Type B pancreatic cell (in vitro differentiated cells): ENCODE results near the gene EPSTI1. TPM values are rescaled to one million over a fixed set of nuclear protein-coding genes. Genes with fewer than 3 reads are reported as not detected.

Source experiments
- DNase-seq: peaks from one replicate; pipeline ENCODE4 v3.0.0; 2021; ENCODE audit warnings: mixed read lengths; ENCODE audit not compliant: unreplicated experiment; ENCODE audit errors: extremely low spot score
- H3K27ac Mint-ChIP-seq: 2 replicates; pipeline ENCODE4 v1.8.0; 2021; ENCODE audit warnings: mild to moderate bottlenecking, mixed read lengths
- H3K27me3 Mint-ChIP-seq: 2 replicates; pipeline ENCODE4 v1.8.0; 2021; ENCODE audit warnings: mixed read lengths
- H3K36me3 Mint-ChIP-seq: 2 replicates; pipeline ENCODE4 v1.8.0; 2021; ENCODE audit warnings: mixed read lengths
- H3K4me1 Mint-ChIP-seq: one replicate; pipeline ENCODE4 v1.8.0; 2021; ENCODE audit warnings: mixed read lengths; ENCODE audit not compliant: unreplicated experiment
- H3K4me3 Mint-ChIP-seq: 2 replicates; pipeline ENCODE4 v1.8.0; 2021; ENCODE audit warnings: mild to moderate bottlenecking, mixed read lengths
- H3K9me3 Mint-ChIP-seq: 2 replicates; pipeline ENCODE4 v1.8.0; 2021; ENCODE audit warnings: mixed read lengths
- total RNA-seq: library from RNA; stranded (reverse); gene quantifications from 2 replicates; pipeline ENCODE4 v1.2.1, GENCODE V29; 2021; ENCODE audit warnings: low replicate concordance
- TF ChIP-seq, protein P1 (sequence below): fragments of 200-600 bp; sonication (generic); conservative IDR thresholded peaks from 2 replicates; pipeline ENCODE4 v1.5.0; 2021; ENCODE audit warnings: antibody characterized with exemption, mild to moderate bottlenecking

The EPSTI1 gene
- total RNA-seq, 1 donor from 2014 or later = 7.9 TPM

DNA sequence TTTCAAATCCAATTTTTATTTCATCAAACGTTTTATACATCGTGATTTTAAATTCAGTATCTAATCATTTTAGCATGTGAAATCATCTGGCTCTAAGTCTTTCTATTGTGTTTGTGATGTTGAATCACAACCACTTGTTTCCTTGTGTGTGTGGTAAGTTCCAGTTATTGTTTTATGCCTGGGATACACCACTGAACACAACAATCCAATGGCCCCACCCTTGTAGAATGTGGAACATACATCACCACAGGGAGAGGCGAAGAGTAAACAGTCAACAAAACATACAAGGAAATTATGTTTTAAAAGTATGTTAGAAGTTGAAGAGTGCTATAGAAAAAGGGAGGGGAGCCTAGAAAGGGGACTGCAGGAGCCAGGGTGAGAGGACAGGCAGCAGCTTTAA lies 100.5 kb downstream of the EPSTI1 start:
- TF ChIP-seq, protein P1, sequence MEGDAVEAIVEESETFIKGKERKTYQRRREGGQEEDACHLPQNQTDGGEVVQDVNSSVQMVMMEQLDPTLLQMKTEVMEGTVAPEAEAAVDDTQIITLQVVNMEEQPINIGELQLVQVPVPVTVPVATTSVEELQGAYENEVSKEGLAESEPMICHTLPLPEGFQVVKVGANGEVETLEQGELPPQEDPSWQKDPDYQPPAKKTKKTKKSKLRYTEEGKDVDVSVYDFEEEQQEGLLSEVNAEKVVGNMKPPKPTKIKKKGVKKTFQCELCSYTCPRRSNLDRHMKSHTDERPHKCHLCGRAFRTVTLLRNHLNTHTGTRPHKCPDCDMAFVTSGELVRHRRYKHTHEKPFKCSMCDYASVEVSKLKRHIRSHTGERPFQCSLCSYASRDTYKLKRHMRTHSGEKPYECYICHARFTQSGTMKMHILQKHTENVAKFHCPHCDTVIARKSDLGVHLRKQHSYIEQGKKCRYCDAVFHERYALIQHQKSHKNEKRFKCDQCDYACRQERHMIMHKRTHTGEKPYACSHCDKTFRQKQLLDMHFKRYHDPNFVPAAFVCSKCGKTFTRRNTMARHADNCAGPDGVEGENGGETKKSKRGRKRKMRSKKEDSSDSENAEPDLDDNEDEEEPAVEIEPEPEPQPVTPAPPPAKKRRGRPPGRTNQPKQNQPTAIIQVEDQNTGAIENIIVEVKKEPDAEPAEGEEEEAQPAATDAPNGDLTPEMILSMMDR = no peak
- no peak overlapping the region for H3K4me3 Mint-ChIP-seq
- no peak overlapping the region for H3K27ac Mint-ChIP-seq
- no peaks in the 10 kb centered on the region for H3K36me3 Mint-ChIP-seq
- no peaks in the 10 kb centered on the region for H3K27me3 Mint-ChIP-seq
- DNase-seq = no peak
- no peaks in the 10 kb centered on the region for H3K4me1 Mint-ChIP-seq
- H3K9me3 Mint-ChIP-seq = no peaks in the 10 kb centered on the region

DNA sequence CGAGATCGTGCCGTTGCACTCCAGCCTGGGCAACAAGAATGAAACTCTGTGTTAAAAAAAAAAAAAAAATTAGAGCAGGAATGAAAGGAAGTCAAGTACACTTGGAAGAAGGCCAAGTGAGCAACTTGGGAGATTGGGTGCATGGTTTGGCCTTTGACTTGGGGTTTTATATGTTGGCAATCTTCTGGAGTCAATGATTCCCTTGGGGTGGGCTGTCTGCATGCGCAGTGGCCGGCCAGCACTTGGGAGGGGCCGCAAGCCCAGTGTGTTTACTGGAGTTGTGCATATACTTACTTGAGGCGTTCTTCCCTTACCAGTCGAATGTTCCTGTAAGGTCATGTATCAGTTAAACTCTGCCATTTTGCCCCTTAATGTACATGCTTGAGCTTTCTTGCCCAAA lies 106.7 kb downstream of the EPSTI1 start:
- TF ChIP-seq, protein P1 = no peak
- H3K36me3 Mint-ChIP-seq = no peaks in the 10 kb centered on the region

DNA sequence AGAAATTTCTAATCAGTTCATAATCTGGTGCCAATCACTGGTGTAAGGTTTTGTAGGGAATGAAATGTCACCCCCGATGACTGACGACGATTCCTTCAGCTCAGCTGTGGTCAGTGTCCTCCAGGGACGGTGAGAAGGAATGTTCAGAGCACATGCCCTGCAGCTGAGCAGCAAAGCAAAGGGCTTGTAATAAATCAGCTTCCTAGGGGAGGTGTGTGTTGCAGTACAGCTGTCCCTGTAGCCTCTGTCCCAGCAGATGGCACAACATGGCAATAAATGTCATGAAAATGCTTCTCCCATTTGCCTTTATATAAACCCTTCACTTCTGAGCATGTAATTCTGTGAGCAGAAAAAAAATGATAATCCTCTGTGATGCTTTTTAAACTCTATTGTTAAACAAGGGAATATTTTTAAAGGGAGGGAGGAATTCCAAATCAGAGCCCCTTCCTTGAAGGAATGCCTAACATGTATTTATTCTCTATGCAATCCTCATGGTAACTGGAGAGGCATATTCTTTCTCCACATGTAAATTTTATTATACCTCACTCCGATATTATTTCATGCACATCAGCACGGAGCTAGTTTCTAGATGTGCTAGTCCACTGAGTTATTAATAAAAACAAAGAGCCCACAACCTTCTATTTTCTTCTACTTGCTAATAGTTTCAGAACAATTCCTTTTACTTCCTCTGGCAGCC lies 108.1 kb downstream of the EPSTI1 start:
- Mint-ChIP-seq H3K9me3 (peaks cover 4% of the 10 kb centered on the region), H3K27ac (no peak overlapping the region), H3K36me3 (no peaks in the 10 kb centered on the region), H3K27me3 (peaks cover 7% of the 10 kb centered on the region), H3K4me1 (peaks cover 21% of the 10 kb centered on the region), H3K4me3 (peak overlapping the region; percentile 58)
- TF ChIP-seq, protein P1 = peak; percentile 41
- no peak for DNase-seq

More for the DNA sequence above, 106.7 kb downstream of the EPSTI1 start:
- Mint-ChIP-seq H3K27me3 (peaks cover 7% of the 10 kb centered on the region), H3K9me3 (no peaks in the 10 kb centered on the region), H3K4me3 (no peak overlapping the region), H3K27ac (no peak overlapping the region), H3K4me1 (peaks cover 14% of the 10 kb centered on the region)
- DNase-seq = no peak

DNA sequence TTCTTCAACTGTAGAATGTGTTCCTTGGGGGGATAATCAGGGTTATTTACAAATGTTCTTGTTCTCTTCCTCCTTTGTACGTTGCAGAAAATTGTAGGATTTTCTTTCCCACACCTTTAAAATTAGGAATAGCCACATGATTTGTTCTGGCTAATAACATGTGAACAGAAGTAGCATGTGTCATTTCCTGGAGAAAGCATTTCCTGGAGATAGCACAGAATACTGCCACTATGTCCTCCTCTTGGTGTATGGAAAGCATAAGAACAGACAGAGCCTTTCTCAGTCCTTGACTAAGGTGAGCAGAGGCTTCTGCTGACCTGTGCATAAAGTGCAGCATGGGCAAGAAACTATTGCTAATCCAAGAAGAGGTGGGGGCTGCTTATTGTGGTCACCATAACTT lies 108.9 kb downstream of the EPSTI1 start:
- Mint-ChIP-seq H3K36me3 (no peaks in the 10 kb centered on the region), H3K4me3 (no peak overlapping the region), H3K4me1 (peaks cover 29% of the 10 kb centered on the region), H3K27me3 (peaks cover 7% of the 10 kb centered on the region), H3K27ac (no peak overlapping the region), H3K9me3 (peaks cover 4% of the 10 kb centered on the region)
- no peak for DNase-seq
- TF ChIP-seq, protein P1 = no peak

DNA sequence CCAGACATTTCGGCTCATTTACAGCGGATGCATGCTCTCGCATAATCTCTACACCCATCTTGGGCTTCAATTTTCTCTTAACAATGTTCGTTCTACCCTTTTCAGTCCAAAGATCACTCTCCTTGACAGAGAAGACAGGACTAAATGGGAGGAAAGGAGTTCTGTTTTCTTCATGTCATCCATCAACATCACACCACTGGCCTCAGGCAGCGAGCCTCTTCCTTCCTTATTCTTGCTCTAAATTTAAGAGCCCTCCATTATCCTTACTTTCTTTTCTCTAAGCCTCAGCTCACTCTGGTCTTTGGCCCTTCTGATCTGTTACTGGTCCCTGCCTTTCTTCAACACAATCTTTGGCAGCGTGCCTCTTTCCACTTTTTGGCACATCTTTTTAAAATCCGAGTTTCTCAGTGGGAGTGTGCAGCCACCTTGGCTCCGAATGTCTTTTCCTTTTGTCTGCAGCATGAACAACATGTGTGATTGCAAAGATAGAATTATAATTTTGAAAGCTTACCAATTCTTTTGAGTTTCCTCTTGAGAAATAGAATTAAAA lies 111.9 kb downstream of the EPSTI1 start:
- Mint-ChIP-seq H3K36me3 (no peaks in the 10 kb centered on the region), H3K4me3 (peak overlapping the region; percentile 62), H3K27ac (peak overlapping the region; percentile 32), H3K9me3 (peaks cover 4% of the 10 kb centered on the region), H3K27me3 (peaks cover 7% of the 10 kb centered on the region), H3K4me1 (peaks cover 48% of the 10 kb centered on the region)
- TF ChIP-seq, protein P1 = no peak
- no peak for DNase-seq
